NCI-H1092 (cell line): ENCODE measurements around the gene CERCAM.
A peak's percentile ranks its signal among the peaks of the same experiment; 100 is the strongest.

Experiments used
- DNase-seq: peaks from one replicate; lab custom pipeline; 2025; lab: John Stamatoyannopoulos, UW

The CERCAM gene

GRCh38 chr9:128420651-128421481 lies at the start of gene CERCAM:
CERCAM (plus strand) TSS chr9:128420857; CDS start chr9:128420878, 21 bp downstream.
- no peak for DNase-seq

- no peak for DNase-seq
Measured at GRCh38 chr9:128371630-128372117, 49.0 kb upstream of the CERCAM start.

- no peak for DNase-seq
Measured at GRCh38 chr9:128372188-128372641, 48.4 kb upstream of the CERCAM start.

- DNase-seq = no peak
Measured at GRCh38 chr9:128372784-128373183, 47.9 kb upstream of the CERCAM start.

- DNase-seq = no peak
Measured at GRCh38 chr9:128374221-128374675, 46.4 kb upstream of the CERCAM start.

GRCh38 chr9:128375865-128376264 lies 44.8 kb upstream of the CERCAM start:
- DNase-seq = no peak

- DNase-seq = no peak
Measured at GRCh38 chr9:128382261-128382660, 38.4 kb upstream of the CERCAM start.

- peak; percentile 71 for DNase-seq
Measured at GRCh38 chr9:128383007-128383753, 37.5 kb upstream of the CERCAM start.

- DNase-seq = no peak
Measured at GRCh38 chr9:128383791-128384190, 36.9 kb upstream of the CERCAM start.

GRCh38 chr9:128384801-128385495 lies 35.7 kb upstream of the CERCAM start:
- no peak for DNase-seq

GRCh38 chr9:128385496-128386460 lies 34.9 kb upstream of the CERCAM start:
- DNase-seq = no peak

- no peak for DNase-seq
Measured at GRCh38 chr9:128388150-128388549, 32.5 kb upstream of the CERCAM start.

- DNase-seq = peak; percentile 71
Measured at GRCh38 chr9:128389395-128390149, 31.1 kb upstream of the CERCAM start.

- DNase-seq = no peak
Measured at GRCh38 chr9:128390150-128390812, 30.4 kb upstream of the CERCAM start.

GRCh38 chr9:128390813-128391711 lies 29.6 kb upstream of the CERCAM start:
- DNase-seq = no peak

GRCh38 chr9:128391956-128392301 lies 28.7 kb upstream of the CERCAM start:
- DNase-seq = no peak

GRCh38 chr9:128392302-128393144 lies 28.1 kb upstream of the CERCAM start:
- DNase-seq = no peak
